ENCODE data around the gene ALB. TPM values are rescaled to one million over a fixed set of nuclear protein-coding genes. Genes with fewer than 3 reads are reported as not detected.
A peak's percentile ranks its signal among the peaks of the same experiment; 100 is the strongest.

The ALB gene
- total RNA-seq, 1 experiment from 2014 or later, result not detected

- CTCF ChIA-PET, result interaction anchor here (0.6 kb wide), 1 partner anchor 130 kb away, joined by 3 read pairs; no protein-coding TSS in a partner anchor
- TF ChIP-seq, protein P1, sequence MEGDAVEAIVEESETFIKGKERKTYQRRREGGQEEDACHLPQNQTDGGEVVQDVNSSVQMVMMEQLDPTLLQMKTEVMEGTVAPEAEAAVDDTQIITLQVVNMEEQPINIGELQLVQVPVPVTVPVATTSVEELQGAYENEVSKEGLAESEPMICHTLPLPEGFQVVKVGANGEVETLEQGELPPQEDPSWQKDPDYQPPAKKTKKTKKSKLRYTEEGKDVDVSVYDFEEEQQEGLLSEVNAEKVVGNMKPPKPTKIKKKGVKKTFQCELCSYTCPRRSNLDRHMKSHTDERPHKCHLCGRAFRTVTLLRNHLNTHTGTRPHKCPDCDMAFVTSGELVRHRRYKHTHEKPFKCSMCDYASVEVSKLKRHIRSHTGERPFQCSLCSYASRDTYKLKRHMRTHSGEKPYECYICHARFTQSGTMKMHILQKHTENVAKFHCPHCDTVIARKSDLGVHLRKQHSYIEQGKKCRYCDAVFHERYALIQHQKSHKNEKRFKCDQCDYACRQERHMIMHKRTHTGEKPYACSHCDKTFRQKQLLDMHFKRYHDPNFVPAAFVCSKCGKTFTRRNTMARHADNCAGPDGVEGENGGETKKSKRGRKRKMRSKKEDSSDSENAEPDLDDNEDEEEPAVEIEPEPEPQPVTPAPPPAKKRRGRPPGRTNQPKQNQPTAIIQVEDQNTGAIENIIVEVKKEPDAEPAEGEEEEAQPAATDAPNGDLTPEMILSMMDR (IDR thresholded peaks at IDR 0.05; ENCODE audit: unreplicated experiment), result no peak
- Mint-ChIP-seq H3K9me3 (ENCODE audit: low read depth, unreplicated experiment) (no peaks in the 10 kb centered on the region), H3K36me3 (ENCODE audit: insufficient read depth, unreplicated experiment) (no peaks in the 10 kb centered on the region), H3K27ac (ENCODE audit: unreplicated experiment) (no peak overlapping the region), H3K27me3 (ENCODE audit: unreplicated experiment) (no peaks in the 10 kb centered on the region), H3K4me1 (ENCODE audit: low read depth, unreplicated experiment) (peaks cover 13% of the 10 kb centered on the region), H3K4me3 (ENCODE audit: low read depth, unreplicated experiment) (no peak overlapping the region)
- no TSS peak for BruUV-seq (replicated peaks)
- intact Hi-C loops (cut with micrococcal nuclease; ENCODE audit: unreplicated experiment), result loop anchor here (10.0 kb wide), 1 partner anchor 206 kb away; no protein-coding TSS in a partner anchor
- no peak for DNase-seq
These were observed 44.5 kb downstream of the ALB start for GRCh38 chr4:73448448-73449203.

DNA sequence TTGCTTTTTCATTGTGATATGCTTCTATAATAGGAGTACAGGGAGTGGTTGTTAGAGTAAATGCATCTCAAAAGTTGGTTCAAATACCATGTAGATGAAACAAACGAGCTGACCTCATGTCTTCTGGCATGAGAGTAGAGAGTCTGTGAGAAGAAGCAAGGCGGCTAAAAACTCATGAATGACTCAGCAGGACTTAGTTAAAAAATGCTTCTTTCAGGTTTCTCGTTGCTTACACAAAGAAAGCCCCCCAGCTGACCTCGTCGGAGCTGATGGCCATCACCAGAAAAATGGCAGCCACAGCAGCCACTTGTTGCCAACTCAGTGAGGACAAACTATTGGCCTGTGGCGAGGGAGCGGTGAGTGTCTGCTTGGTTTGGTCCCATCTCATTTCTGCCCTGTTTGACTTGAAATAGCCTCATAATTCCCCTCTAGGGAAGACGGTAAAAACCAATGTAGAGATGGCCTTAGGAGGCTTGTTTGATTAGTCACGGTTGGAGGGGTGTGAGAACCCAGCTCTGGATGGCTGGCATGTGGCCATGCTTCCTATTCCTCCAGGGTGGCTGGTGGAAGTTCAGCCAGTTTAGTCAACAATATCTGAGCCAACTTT is 46.4 kb downstream of the ALB start:
- intact Hi-C loops (cut with micrococcal nuclease; ENCODE audit: unreplicated experiment), result no loop called here
- Mint-ChIP-seq H3K9me3 (ENCODE audit: low read depth, unreplicated experiment) (no peaks in the 10 kb centered on the region), H3K4me1 (ENCODE audit: low read depth, unreplicated experiment) (peaks cover 13% of the 10 kb centered on the region), H3K36me3 (ENCODE audit: insufficient read depth, unreplicated experiment) (no peaks in the 10 kb centered on the region), H3K4me3 (ENCODE audit: low read depth, unreplicated experiment) (no peak overlapping the region), H3K27ac (ENCODE audit: unreplicated experiment) (no peak overlapping the region), H3K27me3 (ENCODE audit: unreplicated experiment) (no peaks in the 10 kb centered on the region)
- CTCF ChIA-PET, result no interaction called here
- DNase-seq, result peak; percentile 1
- no TSS peak for BruUV-seq (replicated peaks)
- TF ChIP-seq, protein P1 (IDR thresholded peaks at IDR 0.05; ENCODE audit: unreplicated experiment), result no peak

- H3K4me3 Mint-ChIP-seq (ENCODE audit: low read depth, unreplicated experiment), result no peak overlapping the region
- H3K27ac Mint-ChIP-seq (ENCODE audit: unreplicated experiment), result no peak overlapping the region
- H3K9me3 Mint-ChIP-seq (ENCODE audit: low read depth, unreplicated experiment), result no peaks in the 10 kb centered on the region
- CTCF ChIA-PET, result no interaction called here
- intact Hi-C loops (cut with micrococcal nuclease; ENCODE audit: unreplicated experiment), result no loop called here
- BruUV-seq (replicated peaks), result no TSS peak
- DNase-seq, result no peak
- no peaks in the 10 kb centered on the region for H3K27me3 Mint-ChIP-seq (ENCODE audit: unreplicated experiment)
- TF ChIP-seq, protein P1 (IDR thresholded peaks at IDR 0.05; ENCODE audit: unreplicated experiment), result no peak
- H3K4me1 Mint-ChIP-seq (ENCODE audit: low read depth, unreplicated experiment), result peaks cover 13% of the 10 kb centered on the region
- H3K36me3 Mint-ChIP-seq (ENCODE audit: insufficient read depth, unreplicated experiment), result no peaks in the 10 kb centered on the region
These were observed 47.3 kb downstream of the ALB start for GRCh38 chr4:73451404-73451803.

- Mint-ChIP-seq H3K9me3 (ENCODE audit: low read depth, unreplicated experiment) (no peaks in the 10 kb centered on the region), H3K4me3 (ENCODE audit: low read depth, unreplicated experiment) (no peak overlapping the region), H3K36me3 (ENCODE audit: insufficient read depth, unreplicated experiment) (no peaks in the 10 kb centered on the region), H3K4me1 (ENCODE audit: low read depth, unreplicated experiment) (peaks cover 13% of the 10 kb centered on the region), H3K27ac (ENCODE audit: unreplicated experiment) (no peak overlapping the region), H3K27me3 (ENCODE audit: unreplicated experiment) (no peaks in the 10 kb centered on the region)
- DNase-seq, result no peak
- TF ChIP-seq, protein P1 (IDR thresholded peaks at IDR 0.05; ENCODE audit: unreplicated experiment), result no peak
- no TSS peak for BruUV-seq (replicated peaks)
- intact Hi-C loops (cut with micrococcal nuclease; ENCODE audit: unreplicated experiment), result no loop called here
- CTCF ChIA-PET, result interaction anchor here (0.6 kb wide), 1 partner anchor 984 kb away, joined by 8 read pairs; no protein-coding TSS in a partner anchor
These were observed 48.1 kb downstream of the ALB start for GRCh38 chr4:73451981-73452747.

Measured in Calu3 (cell line).